ENCODE data around the gene MMP25.

Gene MMP25

DNA sequence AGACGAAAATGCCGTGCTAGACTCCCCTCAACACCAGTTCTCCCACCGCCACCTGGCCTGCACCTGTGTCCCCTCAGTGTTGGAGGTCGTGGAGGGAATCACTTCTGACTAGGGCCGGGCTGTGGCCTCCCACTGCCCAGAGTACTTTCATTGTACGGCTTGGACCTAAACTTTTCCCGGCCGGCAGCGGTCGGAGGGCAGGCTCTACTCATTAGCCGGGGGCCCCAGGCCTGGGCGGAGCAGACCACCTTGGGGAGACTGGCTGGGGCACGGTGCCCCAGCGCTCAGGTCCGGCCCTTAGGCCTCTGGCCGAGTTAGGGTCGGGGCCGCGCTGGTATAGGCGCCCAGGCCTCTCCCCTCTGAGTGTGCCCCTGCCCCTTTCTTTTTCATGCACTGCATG, 29.0 kb upstream of the MMP25 start:
- DNase-seq (ENCODE audit: low spot score): no peak

DNA sequence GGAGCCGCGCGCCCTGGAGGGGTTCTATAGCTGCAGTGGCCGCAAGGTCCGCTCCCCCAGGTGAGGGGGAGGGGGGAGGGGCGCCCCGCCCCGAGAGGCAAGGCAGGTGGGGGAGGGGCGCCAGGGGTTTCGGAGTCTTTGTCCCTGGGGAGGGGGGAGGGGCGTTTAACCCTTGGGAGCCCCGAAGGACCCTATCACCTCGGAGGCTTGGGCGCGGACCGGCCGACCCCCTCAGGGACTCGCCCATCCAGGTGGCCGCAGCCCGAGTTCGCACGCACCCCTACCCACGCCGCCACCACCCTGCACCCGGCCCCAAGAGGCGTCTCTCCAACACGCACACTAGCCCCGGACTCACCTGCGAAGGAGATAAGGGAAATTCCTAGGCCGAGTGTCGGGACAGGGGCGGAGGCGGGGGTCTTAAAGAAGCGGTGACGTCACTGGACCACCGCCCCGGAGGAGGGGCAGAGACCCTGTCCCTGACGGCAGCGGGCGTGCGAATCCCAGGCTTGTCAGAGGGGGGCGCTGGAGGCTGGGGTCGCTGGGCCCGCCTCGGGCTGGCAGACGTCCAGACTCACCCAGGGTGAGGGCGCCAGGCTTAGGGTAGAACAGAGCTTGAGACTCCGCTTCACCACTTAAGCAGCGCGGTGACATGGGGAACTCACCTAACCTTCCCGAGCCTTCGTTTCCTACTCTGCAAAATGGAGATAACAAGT, 28.4 kb upstream of the MMP25 start, which contains the start of gene CLDN6:
Gene CLDN6 (minus strand): TSS at position 390 of the 713 bp plus-strand sequence. CDS start 2,162 bp downstream, outside the sequence.
- peak; percentile 68 for DNase-seq (ENCODE audit: low spot score)

DNA sequence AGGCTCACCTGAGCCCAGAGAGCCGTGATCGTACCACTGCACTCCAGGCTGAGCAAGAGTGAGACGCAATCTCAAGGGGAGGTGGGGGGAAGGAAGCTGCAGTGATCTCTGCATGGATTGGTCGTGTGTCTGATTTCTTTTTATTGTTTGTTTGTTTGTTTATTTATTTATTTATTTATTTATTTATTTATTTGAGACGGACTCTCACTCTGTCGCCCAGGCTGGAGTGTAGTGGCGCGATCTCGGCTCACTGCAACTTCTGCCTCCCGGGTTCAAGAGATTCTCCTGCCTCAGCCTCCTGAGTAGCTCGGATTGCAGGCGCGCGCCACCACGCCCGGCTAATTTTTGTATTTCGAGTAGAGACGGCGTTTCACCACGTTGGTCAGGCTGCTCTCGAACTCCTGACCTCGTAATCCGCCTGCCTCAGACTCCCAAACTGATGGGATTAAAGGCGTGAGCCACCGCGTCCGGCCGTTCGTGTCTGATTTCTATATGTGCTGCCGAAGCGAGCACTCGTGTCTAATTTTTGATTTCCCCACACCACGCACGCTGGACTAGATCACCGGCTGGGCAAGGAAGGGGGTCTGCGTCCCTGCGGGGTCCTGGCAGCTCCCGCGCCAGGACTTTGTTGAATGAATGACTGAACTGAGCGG, 26.6 kb upstream of the MMP25 start:
- no peak for DNase-seq (ENCODE audit: low spot score)

DNA sequence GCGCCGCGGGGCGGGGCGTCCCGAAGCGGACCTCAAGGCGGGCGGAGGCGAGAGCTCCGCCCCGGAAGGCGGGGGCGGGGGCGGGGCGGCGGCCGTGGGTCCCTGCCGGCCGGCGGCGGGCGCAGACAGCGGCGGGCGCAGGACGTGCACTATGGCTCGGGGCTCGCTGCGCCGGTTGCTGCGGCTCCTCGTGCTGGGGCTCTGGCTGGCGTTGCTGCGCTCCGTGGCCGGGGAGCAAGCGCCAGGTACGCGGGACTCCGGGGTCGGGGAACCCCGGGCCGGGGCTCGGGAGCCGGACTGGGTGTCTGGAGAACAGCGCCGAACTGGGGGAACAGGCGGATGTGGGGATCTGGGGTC, 26.1 kb upstream of the MMP25 start, which contains the start of gene TNFRSF12A:
Gene TNFRSF12A (plus strand): TSS at position 122 of the 357 bp plus-strand sequence. CDS start 30 bp downstream, at position 152.
- peak; percentile 74 for DNase-seq (ENCODE audit: low spot score)

DNA sequence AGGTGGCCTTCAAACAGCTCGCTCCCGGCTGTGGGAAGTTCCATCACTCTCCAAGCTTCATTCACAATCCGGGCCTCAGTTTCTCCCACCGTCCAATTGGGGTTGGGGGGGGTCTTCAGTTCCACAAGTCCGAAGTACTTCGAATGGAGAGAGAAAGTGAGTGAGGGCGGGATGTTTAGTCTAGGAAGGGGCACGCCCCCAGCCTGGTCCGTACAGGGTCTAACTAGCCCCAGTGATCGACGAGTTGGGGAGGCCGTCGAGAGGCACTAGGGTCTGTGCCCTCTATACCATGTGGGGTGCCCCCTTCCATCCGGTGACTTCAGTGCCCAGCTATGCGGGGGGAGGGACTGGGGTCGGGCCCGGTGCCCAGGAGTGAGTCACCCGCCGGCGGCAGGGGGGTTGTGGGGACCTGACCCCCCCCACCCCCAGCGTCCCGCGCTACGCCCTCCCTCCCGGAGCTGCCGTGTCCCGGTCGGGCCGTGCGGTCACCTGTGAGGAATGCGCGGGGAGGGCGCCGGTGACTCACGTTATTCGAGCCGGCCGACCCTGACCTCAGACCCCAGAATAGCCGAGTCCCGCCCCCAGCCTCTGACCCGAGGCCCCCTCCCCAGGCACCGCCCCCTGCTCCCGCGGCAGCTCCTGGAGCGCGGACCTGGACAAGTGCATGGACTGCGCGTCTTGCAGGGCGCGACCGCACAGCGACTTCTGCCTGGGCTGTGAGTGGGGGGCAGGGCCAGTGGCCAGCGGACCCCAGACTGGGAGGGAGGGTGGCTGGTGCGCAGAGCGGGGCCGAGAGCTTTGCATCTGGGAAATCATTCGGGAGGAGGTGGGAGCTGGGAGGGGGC, 25.5 kb upstream of the MMP25 start:
- DNase-seq (ENCODE audit: low spot score): peak; percentile 69

DNA sequence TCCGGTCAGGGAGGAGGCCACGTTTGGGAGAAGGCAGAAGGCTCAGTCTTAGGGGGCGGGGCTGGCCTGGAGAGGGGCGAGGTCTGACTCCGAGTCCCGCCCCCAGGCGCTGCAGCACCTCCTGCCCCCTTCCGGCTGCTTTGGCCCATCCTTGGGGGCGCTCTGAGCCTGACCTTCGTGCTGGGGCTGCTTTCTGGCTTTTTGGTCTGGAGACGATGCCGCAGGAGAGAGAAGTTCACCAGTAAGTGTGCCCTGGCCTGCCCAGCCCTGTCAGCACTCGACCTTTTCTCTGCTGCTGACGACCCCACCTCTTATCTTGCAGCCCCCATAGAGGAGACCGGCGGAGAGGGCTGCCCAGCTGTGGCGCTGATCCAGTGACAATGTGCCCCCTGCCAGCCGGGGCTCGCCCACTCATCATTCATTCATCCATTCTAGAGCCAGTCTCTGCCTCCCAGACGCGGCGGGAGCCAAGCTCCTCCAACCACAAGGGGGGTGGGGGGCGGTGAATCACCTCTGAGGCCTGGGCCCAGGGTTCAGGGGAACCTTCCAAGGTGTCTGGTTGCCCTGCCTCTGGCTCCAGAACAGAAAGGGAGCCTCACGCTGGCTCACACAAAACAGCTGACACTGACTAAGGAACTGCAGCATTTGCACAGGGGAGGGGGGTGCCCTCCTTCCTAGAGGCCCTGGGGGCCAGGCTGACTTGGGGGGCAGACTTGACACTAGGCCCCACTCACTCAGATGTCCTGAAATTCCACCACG, 24.7 kb upstream of the MMP25 start:
- peak; percentile 76 for DNase-seq (ENCODE audit: low spot score)

DNA sequence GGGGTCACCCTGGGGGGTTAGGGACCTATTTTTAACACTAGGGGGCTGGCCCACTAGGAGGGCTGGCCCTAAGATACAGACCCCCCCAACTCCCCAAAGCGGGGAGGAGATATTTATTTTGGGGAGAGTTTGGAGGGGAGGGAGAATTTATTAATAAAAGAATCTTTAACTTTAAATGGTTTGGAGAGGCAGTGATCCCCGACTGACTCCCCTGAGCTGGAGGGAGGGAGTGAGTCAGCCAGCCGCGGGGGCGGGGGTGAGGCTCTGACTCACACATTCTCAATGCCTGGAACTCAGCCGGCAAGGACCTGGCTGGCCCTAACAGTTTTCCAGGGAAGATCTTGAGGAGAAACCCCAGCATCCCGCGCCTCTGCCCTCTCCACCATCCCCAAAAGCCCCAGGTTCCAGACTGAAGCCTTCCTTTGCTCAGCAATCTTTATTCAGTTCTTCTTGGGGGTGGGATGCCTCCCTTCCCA, 24.1 kb upstream of the MMP25 start:
- DNase-seq (ENCODE audit: low spot score): no peak

DNA sequence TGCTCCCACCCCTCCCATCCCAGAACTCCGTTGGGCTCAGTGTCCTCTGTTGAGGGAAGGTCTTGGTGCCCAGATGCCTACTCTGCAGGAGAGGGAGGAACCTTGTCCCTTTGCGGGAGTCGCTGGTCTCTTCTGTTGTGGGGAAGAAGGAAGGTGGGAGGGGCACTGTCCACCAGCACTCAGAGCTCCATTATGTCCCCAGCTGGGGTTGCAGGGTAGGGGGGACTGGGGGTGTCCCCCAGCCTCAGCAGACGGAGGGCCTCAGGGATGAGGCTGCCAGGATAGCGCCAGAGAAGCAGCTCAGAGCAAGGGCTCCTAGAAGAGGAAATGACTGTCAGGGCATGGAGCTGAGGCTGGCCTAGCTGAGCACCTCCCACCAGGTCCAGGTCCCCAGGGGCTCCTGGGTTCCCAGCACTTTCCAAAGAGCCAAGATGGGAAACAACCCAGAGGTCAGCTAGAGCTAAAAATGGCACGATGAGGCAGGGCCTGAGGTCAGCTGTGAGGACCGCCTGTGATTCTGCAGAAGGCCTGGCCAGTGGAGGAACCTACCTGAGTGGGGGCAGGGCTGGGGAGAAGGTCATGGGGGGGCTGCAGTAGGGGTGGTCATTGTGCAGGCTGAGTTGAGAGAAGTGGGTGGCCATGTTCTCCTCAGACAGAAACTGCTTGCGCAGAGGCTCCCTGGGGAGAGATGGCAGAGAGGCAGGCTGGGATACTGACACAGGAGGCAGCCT, 23.5 kb upstream of the MMP25 start:
- no peak for DNase-seq (ENCODE audit: low spot score)

DNA sequence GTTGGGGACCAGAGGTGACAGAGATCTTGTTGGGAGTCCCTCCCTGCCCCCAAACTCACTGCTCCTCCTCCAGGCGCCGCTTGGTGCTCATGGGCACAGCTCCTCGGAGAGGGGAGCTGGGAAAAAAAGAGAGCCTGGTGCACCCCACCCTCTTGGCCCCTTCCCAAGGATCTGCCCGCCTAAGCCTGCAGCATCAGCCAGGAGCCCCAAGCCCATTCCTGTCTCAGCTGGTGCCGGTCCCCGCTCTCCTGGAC, 23.0 kb upstream of the MMP25 start:
- DNase-seq (ENCODE audit: low spot score): no peak

DNA sequence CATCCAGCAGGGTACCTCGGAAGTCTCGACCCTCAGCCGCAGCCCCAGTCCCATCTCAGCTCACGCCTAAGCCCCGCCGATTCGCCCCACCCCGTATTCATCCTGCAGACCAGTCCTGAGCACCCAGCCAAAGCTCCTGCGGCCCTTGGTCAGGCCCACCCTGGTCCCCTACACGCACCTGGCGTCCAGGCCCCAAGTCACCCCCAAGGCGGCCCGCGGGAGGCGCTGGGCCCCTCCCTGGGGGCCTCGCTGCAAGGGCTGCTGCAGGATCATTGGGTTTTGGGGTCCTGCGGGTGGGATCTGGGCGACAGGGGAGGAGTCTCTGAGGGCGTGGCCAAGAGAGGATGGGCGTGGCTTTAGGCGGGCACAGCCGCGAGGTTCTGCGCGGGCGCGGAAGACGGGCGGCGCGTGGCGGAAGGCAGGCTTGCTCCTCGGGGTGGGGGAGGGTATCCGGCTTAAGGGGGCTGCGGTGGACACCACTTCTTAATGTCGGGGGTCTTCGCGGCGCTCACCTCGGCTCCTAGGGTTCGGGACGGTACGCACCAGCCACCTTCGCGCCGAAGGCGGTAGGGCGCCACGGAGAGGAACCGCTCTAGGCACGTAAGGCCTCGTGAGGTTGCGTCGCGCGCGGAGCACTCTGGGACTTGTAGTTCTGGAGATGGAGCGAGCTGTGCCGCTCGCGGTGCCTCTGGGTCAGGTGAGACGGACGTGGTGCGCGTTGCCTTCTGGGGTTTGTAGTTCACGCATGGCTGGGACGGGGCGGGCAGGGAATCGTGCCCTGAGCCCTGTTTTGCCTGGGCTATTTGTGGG, 22.5 kb upstream of the MMP25 start, which contains the start of the genes HCFC1R1 and THOC6:
Gene HCFC1R1 (minus strand): TSS at position 274 of the 810 bp plus-strand sequence. CDS start 1 bp downstream, at position 273.
Gene THOC6 (plus strand): TSS at position 367 of the 810 bp plus-strand sequence. CDS start 292 bp downstream, at position 659.
- peak; percentile 91 for DNase-seq (ENCODE audit: low spot score)

DNA sequence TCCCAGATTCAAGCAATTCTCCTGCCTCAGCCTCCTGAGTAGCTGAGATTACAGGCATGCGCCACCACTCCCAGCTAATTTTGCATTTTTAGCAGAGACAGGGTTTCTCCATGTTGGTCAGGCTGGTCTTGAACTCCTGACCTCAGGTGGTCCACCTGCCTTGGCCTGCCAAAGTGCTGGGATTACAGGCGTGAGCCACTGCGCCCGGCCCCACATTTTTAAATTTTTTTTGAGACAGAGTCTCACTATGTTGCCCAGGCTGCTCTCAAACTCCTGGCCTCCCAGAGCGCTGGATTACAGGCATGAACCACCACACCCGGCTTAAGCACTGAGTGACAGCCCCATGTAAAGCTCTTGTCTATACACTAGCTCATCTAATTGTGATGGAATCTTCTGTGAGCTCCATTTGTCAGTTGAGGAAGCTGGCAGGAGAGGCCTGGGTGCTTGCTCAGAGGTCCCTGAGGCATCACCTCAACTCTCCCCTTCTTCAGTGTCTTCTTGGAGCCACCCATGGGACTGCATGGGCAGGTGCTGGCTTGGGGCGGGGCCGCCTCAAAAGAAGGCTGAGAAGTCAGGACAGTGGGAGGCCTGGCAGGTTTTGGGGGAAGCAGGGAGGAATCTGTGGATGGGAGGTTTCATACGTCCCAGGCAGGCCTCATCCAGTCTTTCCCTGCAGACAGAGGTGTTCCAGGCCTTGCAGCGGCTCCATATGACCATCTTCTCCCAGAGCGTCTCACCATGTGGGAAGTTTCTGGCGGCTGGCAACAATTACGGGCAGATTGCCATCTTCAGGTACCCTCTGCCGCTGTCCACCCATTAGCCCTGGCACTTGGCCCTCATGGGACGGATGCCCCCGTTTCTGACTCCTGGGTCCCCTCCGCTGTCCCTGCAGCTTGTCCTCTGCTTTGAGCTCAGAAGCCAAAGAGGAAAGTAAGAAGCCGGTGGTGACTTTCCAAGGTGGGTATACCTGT, 21.0 kb upstream of the MMP25 start:
- no peak for DNase-seq (ENCODE audit: low spot score)

DNA sequence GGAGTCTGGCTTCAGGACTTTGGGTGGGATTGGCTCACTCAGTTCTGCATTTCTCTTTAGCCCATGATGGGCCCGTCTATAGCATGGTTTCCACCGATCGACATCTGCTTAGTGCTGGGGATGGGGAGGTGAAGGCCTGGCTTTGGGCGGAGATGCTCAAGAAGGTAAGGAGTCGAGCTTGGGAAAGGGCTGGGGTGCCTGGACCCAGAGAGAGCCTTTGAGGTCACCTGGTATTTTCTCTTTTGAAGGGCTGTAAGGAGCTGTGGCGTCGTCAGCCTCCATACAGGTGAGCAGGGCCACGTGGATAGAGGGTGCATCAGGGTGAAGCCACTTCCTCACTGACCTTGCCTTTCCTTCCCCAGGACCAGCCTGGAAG, 20.4 kb upstream of the MMP25 start:
- DNase-seq (ENCODE audit: low spot score): no peak

DNA sequence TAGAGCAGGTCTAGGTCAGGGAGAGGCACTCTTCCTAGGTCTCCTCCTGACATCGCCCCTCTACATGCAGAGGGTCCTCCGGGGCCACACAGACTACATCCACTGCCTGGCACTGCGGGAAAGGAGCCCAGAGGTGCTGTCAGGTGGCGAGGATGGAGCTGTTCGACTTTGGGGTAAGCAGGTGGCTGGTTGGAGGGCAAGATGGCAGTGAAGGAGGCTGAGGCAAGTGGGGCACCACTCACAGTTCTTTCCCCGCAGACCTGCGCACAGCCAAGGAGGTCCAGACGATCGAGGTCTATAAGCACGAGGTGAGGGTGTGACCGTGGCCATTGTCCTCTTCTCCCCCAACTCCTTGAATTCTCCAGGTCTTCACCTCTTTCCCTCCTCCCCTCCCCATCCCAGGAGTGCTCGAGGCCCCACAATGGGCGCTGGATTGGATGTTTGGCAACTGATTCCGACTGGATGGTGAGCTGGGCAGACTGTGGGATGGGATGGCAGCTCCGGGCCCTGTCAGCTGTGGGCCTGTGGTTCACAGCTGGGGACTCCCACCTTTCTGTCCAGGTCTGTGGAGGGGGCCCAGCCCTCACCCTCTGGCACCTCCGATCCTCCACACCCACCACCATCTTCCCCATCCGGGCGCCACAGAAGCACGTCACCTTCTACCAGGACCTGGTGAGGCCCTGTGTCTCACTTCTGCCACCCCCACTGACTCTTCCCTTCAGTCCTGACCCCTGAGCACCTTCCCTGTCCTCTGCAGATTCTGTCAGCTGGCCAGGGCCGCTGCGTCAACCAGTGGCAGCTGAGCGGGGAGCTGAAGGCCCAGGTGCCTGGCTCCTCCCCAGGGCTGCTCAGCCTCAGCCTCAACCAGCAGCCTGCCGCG, 19.5 kb upstream of the MMP25 start:
- no peak for DNase-seq (ENCODE audit: low spot score)

DNA sequence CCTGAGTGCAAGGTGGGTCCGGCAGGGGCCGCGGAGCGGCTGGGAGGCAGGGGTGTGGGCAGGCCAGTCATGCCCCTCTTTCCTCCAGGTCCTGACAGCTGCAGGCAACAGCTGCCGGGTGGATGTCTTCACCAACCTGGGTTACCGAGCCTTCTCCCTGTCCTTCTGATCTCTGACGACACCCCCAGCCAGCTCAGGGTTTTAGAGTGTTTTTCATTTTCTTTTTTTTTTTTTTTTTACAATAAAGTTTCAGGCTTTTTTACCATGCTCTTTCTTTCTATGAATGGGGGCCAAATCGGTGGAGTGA, 18.9 kb upstream of the MMP25 start:
- no peak for DNase-seq (ENCODE audit: low spot score)

DNA sequence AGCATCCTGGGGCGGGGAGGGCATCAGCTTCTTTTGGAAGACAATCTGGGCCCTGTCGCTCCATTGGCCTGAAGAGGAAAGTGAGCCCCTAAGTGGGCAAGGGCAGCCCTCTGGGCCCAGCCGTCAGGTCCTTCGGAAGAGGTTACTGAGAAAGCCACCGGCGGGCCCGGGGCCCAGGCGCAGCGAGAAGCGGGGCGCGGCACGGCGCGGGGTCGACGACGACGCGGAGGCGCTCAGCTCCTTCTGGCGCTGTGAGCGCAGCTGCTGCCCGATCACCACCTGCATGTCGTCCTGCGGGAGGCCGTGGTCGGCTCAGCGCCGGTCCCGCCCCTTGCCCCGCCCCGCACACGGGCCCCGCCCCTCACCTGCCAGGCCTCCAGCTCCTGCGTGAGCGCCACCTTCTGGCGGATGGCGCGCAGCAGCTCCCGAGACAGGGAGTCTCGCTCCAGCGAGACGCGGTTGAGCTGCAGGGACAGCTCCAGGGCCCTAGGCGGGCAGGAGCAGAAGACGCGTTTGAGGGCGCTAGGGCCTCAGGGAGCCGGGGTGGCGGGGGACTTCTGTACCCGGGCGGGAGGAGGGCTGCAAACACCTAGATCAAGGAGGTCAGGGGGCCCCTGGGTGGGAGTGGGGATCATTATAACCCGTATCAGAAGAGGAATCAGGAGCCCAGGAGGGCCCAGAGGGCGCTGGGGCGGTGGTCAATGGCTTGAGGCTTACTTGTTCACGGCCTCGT, 18.2 kb upstream of the MMP25 start:
- DNase-seq (ENCODE audit: low spot score): peak; percentile 92

DNA sequence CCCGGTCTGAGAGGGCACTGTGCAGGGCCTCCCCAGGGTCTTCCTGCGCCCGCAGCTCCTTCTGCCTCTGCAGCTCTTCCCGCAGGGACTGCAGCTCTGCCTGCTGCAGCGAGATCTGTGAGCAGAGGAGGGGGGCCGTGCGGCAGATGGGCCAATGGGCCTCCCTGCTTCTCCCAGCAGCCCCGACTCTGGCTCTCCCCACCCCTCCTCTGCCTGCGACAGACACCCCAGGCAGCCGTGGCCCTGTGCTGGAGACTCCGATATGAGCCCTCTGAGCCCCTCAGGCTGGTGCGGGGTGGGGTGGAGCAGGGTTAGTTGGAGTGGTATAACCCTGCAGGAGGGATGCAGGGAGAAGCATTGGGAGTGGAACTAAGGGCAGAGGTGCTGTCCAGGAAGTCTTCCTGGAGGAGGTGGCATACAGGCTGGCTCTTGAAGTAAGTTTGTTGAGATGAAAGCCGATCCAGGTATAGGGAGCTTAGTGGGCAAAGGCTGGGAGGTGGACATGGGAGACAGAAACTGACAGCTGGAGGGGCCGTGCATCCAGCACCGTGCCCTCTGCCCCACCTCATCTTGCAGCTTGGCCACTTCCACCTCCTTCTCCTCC, 17.5 kb upstream of the MMP25 start:
- no peak for DNase-seq (ENCODE audit: low spot score)

Measured in HuH-7 (cell line).